GM19035 (cell line): Measurements from ENCODE around the gene PLD3.

Experiments used
- ATAC-seq: cut with Tn5 transposase; IDR thresholded peaks from one replicate; pipeline ENCODE4 v1.9.1; 2021; ENCODE audit not compliant: unreplicated experiment

PLD3 gene

GRCh38 chr19:40348125-40348913, at the start of gene PLD3, which contains the start of gene C19orf47:
Gene PLD3, plus strand, starts transcription at chr19:40348695. Its CDS starts 17,789 bp downstream, at chr19:40366484.
Gene C19orf47, minus strand, starts transcription at chr19:40348397. Its CDS starts 6,540 bp downstream, at chr19:40341857.
- ATAC-seq, result peak; percentile 97

GRCh38 chr19:40300668-40301067, 47.8 kb upstream of the PLD3 start:
- ATAC-seq, result no peak

DNA sequence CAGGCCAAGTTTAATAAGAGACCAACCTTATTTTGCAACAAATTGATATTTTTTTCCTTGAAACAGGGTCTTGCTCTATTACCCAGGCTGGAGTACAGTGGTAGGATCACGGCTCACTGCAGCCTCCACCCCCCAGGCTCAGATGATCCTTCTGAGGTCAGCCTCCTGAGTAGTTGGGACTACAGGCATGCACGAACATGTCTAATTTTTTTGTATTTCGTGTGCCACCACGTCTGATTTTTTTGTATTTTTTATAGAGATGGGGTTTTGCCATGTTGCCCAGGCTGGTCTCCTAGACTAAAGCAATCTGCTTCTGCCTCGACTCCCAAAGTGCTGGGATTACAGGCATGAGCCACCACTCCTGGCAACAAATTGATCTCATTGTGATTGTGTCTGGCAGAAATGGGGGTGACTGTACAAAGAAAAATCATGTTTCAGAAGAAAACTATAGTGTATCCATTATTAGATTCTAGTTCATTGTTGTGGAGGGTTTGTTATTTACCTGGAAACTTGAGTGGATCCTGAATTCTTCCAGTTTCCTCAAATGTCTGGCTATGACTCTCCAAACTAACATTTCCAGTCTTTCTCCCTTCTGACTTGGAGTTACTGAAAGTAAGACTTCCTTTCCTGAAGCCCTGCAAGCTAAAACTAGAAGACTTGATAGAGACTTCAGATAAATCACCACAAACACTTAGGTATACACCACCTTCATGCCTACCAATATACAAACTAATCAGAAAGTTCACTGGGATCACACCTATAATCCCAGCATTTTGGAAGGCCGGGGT, 46.1 kb upstream of the PLD3 start:
- ATAC-seq, result no peak

DNA sequence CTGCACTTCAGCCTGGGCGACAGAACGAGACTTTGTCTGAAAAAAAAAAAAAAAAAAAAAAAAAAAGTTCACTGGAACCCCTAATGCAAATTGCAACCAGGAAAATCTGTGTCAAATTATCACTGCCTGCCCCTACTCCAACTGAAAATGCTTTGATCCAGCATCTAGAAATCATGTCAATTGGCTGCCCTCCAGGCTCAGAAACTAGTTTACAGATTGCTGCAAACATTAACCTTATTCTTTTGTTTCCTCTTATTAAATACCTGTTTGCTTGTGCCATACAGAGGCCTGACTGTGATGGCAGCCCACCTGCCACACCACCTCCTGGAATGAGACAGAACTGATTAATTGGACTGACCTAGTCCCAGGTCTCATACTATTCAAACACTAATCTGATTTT, 44.7 kb upstream of the PLD3 start:
- no peak for ATAC-seq

GRCh38 chr19:40304306-40304705, 44.2 kb upstream of the PLD3 start:
- no peak for ATAC-seq

GRCh38 chr19:40305403-40305802, 43.1 kb upstream of the PLD3 start:
- no peak for ATAC-seq

GRCh38 chr19:40309666-40310065, 38.8 kb upstream of the PLD3 start:
- no peak for ATAC-seq

DNA sequence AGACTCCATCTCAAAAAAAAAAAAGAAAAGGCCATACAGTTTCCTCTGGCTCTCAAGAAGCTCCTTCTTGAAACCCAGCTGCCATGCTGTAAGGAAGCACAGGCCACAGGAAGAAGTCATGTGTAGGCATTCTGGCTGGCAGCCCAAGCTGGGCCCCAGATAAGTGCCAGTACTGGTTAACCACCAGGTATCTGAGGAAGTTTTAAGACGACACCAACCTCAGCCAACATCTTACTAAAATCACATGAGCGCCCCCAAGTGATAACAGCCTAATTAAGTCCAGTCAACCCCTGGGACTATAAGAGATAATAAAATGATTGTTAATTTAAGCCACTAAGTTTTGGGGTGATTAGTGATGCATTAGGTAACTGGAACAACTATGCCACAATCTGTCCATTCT, 36.0 kb upstream of the PLD3 start:
- ATAC-seq, result no peak

GRCh38 chr19:40313229-40313983, 35.1 kb upstream of the PLD3 start:
- no peak for ATAC-seq

DNA sequence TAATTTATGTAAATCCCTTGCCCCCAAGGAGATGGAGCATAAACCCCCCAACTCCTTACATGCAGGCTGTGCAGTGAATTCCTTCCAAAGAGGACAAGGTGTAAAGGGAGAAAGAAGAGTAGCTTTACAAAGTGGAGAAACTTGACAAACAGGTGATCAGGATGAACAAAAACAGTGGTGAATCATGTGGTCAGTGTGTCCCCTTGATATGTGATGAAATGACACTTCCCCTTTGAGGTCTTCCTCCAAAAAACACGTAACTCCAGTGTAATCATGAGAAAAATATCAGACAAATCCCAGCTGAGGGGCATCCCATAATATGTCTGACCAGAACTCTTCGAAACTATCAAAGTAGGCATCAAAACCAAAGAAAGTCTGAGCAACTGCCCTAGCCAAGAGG, 33.8 kb upstream of the PLD3 start:
- no peak for ATAC-seq

GRCh38 chr19:40315812-40316470, 32.6 kb upstream of the PLD3 start:
- ATAC-seq, result no peak

DNA sequence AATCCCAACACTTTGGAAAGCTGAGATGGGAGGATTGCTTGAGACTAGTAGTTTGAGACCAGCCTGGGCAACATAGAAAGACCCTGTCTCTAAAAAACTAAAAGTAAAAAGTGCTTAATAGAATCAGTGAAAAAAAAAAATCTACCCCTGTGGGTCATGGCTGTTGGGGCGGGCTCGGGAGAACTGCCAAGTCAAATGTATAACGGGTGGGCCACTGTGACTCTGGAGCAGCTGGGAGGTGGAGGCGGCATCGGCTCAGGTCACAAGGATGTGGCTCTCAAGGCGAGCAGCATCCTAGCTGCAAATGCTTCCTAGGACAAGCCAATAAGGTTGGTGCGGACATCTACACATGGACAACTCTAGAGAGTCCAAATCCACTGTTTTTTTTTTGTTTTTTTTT, 31.2 kb upstream of the PLD3 start:
- ATAC-seq, result no peak

- no peak for ATAC-seq
These were observed 27.9 kb upstream of the PLD3 start for GRCh38 chr19:40320558-40320935.

DNA sequence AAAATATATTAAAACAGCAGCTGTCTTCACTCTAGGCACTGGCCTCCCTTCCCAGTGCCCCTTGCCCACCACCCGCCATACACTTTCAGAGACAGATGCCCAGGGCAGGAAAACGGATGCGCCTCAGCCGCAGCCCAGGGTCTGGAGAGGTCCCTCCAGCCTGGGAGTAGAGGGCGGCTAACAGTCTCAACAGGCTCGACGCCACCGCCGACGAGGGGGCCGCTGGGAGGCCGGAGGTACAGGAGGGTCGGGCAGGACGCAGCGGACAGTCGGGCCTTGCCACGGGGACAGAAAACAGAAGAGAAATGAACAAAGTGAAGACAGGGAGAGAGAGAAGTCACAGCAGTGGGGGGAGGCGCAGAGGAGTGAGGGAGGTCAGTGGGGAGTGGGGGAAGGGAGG, 27.4 kb upstream of the PLD3 start:
- no peak for ATAC-seq

- ATAC-seq, result no peak
These were observed 26.8 kb upstream of the PLD3 start for GRCh38 chr19:40321566-40322270.

DNA sequence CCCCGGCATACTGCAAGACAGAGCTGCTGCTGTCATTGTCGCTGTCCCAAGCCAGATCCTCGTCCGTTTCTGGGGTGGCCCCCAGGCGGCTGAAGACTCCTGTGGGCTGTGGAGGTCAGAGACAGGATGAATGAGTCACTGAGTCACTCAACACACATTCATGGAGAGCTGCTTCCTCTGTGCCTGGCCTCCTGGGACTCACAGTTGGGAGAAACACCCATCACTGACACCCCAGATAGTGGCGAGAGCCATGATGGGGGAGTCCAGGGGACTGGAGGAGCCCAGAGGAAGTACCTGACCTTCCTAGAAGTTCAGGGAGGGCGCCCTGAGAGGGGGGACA, 26.3 kb upstream of the PLD3 start:
- no peak for ATAC-seq

DNA sequence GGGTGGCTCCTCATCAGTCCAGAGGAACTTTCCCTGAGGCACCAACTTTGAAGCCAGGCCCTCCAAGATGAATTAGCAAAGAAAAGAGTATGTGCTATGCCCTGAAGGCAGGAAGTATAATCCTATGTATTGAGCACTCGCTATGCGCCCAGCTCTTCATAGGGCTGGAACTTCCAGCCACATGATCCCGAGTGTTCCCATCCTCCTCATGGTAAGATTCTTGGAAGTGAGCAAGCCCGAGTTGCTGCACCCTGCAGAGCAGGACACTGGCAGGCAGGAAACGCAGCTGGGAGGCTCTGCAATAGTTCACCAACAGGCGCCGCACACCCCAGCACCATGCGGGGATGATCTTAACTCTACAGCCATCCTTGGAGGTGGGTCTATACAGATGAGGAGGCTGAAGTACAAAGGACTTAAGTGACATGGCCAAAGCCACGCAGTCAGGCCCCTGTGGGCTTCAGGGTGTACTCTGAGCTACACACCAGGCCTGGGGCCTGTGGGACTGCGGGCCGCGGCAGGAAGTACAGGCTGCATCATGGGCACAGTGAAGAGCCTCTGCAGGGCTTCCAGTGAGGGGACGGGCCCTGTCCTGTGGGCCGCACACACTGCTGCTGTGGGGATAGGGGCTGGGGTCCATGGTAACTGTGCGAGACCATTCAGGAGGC, 25.4 kb upstream of the PLD3 start:
- ATAC-seq, result no peak

DNA sequence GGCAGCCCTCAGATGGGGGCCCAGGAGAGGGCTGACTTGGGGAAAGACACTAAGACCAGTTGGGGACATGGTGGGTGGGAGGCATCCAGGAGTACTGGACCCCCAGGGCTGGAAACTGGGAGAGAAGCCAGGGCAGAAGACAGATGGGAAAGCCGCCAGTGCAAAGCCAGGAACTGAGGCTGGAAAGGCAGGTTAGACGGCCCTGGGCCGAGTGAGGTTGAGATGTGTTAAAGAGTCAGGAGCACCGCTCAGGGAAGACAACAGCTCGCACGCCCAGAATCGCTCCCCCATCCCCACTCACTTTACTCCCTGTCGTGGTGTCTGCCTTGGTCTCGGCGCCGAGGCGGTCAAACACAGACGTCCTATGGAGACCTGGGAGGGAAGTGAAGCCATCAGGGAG, 24.8 kb upstream of the PLD3 start:
- ATAC-seq, result no peak

- no peak for ATAC-seq
These were observed 22.3 kb upstream of the PLD3 start for GRCh38 chr19:40326201-40326600.

- no peak for ATAC-seq
These were observed 17.4 kb upstream of the PLD3 start for GRCh38 chr19:40331052-40331451.
